ENCODE results near the gene RARB.

RARB gene

DNA sequence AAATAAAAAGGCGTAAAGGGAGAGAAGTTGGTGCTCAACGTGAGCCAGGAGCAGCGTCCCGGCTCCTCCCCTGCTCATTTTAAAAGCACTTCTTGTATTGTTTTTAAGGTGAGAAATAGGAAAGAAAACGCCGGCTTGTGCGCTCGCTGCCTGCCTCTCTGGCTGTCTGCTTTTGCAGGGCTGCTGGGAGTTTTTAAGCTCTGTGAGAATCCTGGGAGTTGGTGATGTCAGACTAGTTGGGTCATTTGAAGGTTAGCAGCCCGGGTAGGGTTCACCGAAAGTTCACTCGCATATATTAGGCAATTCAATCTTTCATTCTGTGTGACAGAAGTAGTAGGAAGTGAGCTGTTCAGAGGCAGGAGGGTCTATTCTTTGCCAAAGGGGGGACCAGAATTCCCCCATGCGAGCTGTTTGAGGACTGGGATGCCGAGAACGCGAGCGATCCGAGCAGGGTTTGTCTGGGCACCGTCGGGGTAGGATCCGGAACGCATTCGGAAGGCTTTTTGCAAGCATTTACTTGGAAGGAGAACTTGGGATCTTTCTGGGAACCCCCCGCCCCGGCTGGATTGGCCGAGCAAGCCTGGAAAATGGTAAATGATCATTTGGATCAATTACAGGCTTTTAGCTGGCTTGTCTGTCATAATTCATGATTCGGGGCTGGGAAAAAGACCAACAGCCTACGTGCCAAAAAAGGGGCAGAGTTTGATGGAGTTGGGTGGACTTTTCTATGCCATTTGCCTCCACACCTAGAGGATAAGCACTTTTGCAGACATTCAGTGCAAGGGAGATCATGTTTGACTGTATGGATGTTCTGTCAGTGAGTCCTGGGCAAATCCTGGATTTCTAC, at the start of gene RARB:
RARB (plus strand) TSS at position 322 of the 847 bp plus-strand sequence; CDS start at position 791, 469 bp downstream.
- no peak for DNase-seq

DNA sequence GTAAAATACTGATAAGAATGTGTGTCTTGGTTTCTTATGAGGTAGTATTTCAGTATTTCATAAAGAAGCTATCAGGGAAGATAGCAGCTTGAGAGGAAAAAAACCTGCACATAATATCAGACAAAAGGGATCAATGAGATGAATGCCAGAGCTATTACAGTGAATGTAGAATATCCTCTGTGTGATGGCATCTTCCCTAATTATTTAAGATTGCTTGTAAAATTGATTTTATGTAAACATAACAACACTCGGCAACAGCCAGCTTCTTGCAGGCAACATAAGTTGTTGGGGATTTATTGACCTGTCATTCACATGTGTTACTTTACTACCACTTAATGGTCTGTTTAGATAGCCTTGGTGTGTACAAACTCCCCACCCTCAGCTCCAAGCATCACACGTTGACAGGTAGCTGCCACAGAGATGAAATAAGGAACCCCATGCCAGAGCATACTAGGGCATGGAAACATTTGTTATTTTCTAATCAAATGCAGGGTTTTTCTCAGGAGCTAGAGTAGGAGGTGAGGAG, 49.2 kb upstream of the RARB start:
- no peak for DNase-seq

DNA sequence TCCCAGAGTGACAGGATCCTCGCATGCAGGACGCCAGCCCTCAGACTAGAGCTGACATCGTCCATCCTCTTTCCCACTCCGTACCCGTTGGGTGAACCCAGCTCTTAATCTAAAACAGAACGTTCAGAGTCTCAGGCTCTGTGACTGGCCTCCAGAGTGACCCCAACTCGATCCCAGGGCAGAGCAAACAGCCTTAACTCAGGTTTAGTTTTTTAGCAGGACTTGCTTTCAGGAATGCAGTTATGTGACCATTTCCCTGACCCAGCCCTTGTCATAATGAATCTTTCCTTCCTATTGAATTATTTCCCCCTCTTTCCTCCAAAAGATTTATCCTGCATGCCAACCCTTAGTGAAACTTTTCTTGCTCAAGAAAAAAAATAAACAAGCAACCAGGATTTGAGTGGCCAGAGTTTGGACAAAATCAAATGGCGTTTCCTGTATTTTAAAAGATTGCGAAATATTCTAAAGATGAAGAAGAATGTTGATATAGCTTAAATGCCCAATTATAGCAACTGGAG, 47.8 kb upstream of the RARB start:
- DNase-seq, result no peak

DNA sequence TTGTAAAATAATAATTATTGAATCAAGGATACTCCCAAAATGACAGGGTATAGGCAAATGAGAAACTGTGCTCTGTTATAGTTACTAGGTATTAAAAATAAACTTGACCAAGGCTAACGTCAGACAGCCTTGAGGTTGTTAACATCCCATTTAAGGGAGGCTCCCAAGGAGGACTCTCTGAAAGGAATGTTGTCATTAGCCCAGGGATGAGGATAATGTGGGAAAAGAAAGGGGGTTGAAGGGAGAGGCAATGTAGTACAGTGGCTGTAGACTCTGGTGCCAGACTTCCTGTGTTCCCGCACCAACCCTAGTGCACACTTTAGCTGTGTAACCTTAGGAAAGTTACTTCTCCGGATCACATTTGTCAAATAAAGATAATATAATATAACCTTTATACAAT, 47.0 kb upstream of the RARB start:
- no peak for DNase-seq

DNA sequence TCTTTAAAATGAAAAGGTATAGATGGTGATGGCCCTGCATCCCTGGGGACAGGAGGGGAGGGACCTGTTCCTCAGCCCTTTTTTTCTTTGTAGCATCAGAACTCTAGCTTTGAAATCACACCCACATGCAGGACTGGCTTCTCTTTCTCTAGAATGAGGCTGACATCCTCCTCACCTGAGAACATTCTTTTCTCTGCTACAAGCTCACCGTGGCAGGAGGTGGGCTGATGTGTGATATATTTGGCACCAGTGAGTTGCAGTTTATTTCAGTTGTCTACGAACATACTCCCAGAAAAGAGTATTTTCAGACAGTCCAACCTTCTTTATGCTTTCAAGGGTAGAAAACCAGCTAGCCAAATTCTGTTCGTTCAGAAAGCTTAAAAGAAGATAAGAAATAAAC, 43.6 kb upstream of the RARB start:
- DNase-seq, result no peak

DNA sequence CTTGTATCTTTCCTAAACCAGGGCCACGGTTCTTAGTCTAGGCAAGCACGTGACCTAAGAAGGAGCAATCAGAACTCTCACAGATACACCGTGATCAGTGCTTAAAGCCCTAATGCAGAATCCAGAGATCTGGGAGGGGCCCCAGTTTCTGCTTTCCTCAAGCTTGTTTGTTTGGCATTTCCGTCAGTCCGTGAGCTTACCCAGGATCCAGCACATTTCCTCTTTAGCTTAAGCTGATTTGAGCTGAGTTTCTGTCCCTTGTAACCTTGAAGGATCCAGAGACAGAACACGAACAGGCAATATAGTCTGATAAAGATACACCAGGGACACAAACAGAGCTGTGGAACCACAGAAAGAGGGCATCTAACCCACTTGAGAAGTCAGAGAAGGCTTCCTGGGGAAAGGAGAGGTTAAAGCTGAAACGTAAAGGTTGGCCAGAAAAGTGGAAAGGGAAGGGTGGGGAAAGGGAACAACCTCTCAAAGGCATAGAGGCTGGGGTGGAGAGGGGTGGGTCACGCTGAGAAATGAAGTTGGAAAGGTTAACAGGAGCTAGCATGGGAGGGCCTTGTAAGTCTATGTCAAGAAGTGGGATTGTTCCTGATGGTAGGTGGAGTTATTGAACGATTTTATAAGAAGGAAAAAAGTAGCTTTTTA, 42.1 kb upstream of the RARB start:
- DNase-seq, result no peak

DNA sequence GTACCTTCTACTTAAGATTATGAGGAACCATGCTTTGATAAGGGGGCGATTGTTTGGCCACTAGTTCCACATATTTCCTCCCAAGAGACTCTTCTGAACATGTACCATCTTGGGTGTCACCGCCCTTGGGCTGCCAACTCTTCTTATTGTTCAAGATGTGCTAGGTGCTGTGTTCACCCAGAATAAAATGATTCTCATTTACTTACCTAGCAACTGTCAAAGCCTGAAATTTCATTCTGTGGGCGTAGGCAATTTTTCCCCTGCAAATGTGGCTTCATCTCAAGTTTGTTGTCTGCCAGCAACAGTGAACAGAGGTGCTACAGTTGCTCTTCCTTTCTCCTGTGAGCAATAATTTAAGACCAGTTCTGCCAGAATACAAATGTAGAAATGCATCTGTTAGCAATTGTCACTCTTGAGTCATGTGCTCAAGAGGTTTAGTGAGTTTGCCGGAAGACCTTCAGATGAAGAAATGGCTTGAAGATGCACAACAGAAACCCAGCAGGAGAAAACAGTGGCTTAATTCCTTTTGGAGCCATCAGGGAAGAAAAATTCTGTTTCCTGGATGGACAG, 41.3 kb upstream of the RARB start:
- no peak for DNase-seq

DNA sequence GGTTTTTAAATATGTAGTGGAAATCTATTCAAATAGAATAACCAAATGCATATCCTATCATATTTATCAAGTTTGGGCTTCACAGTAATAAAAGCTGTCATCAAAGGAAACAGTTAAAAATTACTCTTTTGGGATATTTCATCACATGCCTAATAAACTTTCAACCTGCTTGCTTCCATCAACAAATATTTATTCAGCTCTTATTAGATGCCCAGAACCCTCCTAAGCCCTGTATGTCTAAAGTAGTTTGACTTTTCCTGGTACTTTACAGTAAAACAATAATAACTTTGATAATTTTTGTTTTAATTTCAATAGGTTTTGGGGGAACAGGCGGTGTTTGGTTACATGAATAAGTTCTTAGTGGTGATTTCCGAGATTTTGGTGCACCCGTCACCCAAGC, 37.5 kb upstream of the RARB start:
- no peak for DNase-seq

DNA sequence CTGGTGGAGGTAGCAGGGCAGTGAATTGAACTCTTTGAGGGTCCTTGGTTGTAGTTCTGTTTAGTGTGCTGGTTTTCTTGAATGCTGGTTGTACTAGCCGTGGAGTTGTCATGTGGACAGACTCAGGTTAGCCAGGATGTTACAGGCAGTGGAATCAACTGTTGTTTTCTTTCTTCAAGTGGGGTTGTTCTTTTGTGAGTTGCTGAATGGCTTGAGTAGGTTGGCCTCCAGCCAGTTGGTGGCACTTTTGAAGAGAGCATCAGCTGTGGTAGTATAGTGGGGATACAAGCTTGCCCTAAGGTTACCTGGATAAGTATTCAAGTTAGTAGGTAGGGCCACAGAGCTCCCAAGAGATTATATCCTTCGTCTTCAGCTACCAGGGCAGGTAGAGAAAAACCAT, 31.8 kb upstream of the RARB start:
- DNase-seq, result no peak

DNA sequence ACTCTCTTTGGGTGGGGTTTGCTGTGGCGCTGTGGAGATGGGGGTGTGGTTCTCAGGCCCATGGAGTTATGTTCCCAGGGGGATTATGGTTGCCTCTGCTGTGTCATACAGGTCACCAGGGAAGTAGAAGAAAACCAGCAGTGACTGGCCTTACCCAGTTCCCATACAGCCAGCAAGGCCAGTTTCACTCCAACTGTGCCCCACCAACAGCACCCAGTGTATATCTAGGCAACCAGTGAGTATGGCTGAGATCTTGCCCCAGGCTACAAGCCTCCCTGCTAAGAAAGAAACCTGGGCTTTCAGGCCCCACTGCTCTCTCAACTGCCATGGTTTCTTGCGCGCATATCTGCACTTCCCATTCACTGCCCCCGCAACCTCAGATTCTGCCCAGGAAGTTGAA, 31.4 kb upstream of the RARB start:
- DNase-seq, result no peak

DNA sequence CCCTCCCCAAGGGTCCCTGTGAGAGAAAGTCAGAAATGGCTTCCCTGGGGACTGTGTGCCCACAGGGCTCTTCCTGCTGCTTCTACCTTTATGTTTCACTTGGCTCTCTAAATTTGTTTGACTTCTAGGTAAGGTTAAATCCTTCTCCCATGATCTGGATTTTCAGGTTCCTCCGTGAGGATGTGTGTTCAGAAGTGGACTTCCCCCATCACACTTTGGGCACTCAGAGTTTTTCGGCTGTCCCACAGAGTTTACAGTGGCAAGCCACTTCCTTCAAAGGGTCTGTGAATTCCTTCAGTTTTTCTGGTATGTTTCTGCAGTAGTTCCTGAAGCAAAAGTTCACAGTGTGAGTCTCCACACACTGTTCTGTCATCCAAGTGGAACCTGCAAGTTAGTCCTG, 30.9 kb upstream of the RARB start:
- no peak for DNase-seq

DNA sequence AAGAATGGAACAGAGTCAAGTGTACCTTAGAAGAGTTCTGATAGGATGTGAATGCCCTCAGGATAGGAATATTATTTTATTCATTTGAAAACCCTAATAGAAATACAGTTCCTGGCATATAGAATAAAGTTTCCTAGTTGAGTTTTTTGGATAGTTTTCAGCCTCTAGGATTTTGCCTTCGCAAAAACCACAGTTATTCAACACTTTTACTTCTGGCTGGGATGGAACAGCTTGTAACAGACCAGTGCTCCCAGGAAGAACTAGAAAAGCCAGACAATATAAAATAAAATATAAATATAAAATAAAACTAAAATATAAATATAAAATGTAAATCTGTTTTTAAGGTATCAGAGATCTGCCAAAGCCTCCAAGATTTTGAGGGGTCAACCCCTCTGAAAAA, 27.5 kb upstream of the RARB start:
- no peak for DNase-seq

DNA sequence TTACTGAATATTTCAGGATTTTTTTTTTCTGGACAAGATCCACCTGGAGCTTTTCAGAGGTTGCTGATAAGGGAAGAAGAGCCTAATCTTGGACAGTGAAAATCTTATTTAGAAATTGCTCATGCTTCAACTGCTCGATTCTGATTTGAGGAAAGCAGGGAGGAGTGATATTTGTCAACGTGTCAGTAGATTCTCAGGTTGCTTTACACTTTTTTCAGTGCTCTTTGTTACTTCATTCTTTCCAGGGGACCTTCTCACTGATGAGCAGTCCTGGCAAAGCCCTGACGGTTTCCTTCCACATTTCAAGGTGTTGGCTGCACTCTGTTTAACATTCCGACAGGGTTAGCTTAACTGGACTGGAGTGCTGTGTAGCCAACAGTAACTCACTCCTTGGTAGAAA, 24.1 kb upstream of the RARB start:
- no peak for DNase-seq

DNA sequence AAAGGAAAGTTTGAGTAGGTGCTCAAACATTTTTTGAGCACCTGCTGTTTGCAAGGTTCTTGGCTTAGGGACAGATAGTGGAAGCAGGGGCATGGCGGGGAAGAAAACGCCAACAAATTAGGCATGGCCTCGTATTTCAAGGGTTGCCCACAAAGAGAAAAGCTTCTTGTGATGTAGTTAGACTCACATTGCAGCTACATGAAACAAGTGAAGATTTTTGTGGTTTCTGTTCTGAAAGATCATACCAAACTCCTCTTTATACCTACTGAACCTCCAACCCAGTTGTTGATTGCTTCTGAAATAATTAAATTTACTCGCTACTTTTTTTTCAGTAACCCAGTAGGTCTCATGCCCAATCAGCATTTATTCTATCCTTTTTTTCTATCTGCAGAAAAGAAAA, 23.5 kb upstream of the RARB start:
- DNase-seq, result no peak

DNA sequence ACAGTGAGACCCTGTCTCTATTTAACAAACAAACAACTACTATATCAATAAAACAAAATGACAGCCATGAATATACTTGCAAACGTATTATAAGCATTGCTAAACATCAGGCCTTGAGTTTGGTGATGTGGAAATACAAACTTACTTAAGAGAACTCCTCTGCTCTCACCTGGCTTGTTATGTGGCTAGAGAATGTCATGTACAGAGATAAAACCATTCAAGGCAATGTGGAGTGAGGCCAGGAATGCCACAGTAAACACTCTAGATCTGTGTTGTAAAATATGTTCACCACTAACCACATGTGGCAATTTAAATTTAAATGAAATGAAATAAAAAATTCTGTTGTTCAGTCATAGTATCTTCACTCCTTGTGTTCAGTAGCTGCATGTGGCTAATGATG, 22.7 kb upstream of the RARB start:
- DNase-seq, result no peak

DNA sequence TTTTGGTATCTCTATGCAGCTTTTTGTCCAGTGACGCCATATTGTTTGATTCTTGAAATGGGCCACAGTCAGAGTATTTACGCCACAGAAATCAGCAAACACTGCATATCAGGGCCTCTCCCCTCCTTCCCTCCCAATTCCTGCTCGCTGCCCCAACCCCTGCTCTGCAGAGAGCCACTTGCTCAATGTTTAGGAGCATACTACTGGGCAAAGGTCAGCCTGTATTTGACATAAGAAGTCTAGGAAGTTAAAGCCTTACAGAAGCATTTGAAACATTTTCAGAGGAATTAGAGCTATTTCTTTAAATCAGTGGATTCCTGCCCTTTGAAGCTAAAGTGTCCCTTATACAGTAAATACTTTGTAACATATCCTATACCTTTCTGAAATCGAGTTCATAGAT, 17.4 kb upstream of the RARB start:
- DNase-seq, result no peak

DNA sequence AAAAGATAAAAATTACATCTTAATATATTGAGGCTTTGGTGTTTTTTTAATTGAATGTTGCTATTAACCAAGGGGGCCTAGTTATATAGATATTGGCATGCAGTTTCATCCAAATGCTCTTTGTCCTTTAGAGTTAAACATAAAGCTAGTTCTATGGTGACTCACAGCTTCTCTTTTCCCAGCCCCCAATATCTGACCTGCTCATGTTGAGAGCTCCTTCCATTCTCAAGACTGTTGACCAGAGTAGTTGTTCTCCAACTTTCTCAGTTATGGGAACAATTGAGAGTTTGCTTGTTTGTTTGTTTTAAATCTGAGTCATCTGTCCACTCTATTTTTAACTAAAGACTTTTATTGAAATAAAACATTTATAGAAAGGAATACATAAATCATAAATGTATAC, 15.8 kb upstream of the RARB start:
- no peak for DNase-seq

DNA sequence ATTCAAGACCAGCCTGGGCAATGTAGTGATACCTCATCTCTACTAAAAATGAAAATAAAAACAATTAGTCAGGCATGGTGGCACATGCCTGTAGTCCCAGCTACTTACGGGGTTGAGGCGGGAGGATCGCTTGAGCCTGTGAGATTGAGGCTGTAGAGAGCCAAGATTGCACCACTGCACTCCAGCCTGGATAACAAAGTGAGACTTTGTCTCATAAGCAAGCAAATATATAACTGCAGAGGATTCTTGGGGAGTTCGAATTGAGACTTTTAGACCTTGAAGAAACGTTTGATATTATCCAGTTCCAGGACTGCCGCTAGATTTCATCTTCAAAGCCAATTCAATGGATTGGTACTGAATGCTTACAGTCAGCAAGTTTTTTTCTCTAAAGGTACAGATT, 11.9 kb upstream of the RARB start:
- no peak for DNase-seq

DNA sequence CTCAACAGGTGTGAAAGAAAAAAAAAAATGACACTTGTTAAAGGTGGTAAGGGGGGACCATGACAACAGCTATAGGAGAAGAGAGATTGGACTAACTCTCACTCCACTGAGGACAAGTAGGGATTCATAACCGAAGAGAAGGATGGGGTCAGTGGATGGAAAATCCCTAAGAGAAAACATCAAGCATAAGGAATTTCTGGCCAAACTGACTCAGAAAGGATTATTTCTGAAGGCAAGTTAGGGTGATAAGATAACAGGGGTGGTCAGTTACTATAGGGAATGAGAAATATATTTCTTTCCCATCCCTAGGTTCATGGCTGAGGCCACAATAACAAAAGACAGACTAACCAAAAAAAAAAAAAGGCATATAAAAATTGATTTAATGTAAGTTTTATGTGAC, 9.5 kb upstream of the RARB start:
- no peak for DNase-seq

DNA sequence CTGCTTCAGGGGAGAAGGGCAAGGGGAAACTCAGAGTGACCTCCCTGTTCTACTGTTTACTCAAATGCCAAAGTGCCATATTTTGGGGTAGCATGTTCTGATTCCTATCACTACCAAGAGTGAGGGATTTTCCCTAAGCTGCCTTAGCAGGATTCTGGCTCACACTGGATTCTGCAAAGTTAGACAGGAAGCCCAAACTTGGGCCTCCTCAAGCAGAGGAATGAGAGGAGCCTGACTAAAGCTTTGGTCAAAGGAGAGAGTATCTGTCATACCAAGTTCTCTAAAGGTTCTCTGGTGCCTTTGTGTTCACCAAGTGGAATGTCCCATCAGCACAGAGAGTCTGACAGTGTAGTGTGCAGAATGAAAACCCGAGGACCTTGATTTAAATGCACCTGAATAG, 8.8 kb upstream of the RARB start:
- DNase-seq, result no peak

DNA sequence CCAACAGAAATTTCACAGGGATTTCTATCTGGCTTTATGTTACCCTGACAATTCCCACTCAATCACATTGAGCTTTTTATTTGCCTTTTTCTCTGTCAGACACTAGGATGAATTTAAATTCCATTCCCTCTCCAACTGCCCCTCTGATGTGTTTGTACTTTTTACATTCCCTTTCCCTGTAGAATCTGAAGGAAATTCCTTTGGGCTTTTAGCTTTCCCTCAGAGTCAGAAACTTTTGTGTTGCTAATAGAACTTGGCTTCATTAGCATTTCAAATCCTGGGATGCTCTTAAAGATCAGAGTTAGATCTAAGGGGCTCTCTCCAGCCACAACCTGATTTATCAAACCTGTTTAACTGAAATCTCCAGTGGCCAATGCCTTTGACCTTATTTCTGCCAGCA, 7.9 kb upstream of the RARB start:
- no peak for DNase-seq

DNA sequence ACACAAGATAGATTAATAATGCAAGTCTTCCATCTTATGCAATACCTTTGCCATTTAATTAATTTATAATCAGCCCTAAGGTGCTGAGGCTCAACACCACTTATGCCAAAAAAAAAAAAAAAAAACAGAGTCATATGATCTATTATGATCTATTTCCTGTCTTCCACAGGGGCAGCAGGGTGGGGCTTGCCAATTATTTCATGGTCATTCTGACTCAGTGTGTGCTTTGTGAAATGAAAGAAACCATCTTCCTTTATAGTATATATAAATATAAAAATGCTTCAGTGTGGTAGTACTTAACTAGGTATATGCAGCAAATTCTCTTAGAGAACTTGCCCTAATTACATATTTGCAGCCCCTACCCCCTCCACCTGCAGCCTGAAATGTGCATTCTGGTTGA, 7.2 kb upstream of the RARB start:
- no peak for DNase-seq

DNA sequence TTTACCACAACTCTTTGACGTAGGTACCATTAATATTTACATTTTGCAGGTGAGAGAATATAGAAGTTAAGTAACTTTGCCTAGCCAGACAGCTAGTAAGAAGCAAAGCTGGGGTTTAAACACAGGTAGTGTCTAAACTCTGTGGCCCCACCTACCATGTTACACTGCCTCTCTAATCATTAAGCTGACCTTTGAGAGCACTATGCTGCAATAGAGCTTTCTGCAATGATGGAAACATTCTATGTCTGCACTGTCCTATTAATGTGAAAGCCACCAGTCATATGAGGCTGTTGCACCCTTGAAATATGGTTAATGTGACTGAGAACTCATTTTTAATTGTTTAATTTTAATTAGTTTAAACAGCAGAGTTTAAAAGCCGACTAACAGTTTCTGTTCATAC, 6.3 kb upstream of the RARB start:
- no peak for DNase-seq

All from NCI-H2107 (cell line).